GM18951 (cell line): Measurements from ENCODE around the gene CACNA2D4.
"Not testable (repeated sequence)": the region's sequence is repeated elsewhere in the genome, so short reads cannot be mapped to it uniquely, and the experiment has no call there.

Experiments
- POLR2A ChIP-seq: IDR thresholded peaks from 4 replicates; pipeline ENCODE4 v1.6.1; 2011; ENCODE audit warnings: mild to moderate bottlenecking; ENCODE audit not compliant: insufficient read length, insufficient read depth; ENCODE audit errors: extremely low read depth
- in situ Hi-C: fragments of 300-500 bp; cut with MboI; formaldehyde crosslinking; loops from one replicate; pipeline ENCODE4 v1.12.0; 2022; ENCODE audit warnings: low sequenced_read_pairs, mixed read lengths, inconsistent platforms; ENCODE audit not compliant: unreplicated experiment

The CACNA2D4 gene

GRCh38 chr12:1918081-1918883 is at the start of gene CACNA2D4:
TSS of gene CACNA2D4 (minus strand) at chr12:1918652. CDS start at chr12:1918473, 179 bp downstream.
- in situ Hi-C loops = no loop called here
- TF ChIP-seq POLR2A = no peak

DNA sequence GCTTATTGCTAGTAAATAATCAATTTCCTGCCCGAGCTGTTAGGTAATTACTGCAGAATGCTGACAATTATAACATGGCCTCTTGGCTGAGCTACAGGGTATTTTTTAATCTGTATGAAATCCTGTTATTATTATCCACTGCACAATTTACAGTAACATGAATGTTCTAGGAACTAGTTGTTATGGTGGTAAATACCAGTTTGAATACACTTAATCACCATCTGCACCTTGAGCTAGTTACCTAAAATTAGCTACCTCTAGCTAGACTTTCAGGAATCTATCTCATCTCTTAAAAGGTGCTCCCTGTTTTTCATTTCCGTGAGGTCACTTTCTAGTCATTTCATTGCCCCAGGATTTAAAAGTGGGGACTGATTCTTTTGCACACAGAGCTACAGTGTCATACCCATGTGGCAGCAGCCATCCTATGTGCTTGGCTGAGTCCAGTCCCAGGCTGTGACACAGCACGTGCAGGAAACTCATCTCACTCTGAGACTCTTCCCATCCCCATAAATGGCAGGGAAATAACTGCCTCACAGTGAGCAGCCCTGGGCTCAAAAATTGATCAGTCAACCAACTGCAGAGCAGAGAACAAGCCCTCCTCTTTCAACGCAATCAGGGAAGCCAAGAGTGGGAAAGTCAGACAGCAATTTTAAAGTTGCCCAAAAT is 48.2 kb upstream of the CACNA2D4 start:
- TF ChIP-seq POLR2A = no peak
- in situ Hi-C loops = no loop called here

GRCh38 chr12:1965916-1966315 is 47.5 kb upstream of the CACNA2D4 start:
- in situ Hi-C loops = no loop called here
- no peak for TF ChIP-seq POLR2A

DNA sequence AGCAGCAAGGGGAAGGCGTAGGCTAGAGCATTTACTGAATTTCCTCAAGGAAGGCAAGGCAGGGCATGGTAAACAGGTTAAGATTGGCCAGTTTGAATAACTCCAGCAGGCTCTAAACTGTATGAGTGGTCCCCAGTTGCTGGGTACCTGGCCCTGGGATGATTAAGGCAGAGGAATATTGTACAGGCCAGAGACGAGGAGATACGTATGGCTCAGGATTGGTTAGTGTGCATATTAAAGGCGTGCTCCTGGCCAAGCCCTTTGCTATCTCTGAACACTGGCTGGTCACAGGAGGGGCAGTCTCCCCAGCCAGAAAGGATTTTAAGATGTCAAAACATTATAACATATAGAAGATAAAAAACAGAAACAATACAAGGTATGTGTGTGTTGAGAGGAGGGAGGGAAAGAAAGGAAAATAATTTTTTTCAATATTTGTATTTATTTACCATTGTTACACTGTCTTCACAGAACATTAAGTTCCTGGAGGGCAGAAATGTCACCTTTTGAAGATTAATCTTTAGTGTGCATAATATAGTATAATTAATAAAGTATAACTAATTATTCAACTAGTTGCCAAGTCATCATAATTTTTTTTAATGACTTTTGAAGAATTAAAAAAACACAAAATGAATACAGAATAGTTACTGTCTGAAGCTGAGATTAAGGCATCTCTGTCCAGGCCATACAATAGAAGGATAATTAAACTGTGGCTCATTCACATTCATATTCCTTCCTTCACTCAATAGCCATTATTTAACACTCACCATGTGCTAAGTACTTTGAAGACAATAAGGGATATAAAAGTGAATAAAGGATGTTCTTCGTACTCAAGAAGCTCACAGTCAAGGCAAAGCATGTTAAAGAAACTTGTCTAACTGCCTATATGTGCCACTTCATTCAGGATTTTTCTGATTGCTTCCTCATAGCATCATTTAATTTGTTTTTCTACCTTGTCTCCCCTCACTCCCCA is 43.9 kb upstream of the CACNA2D4 start:
- in situ Hi-C loops = no loop called here
- TF ChIP-seq POLR2A = no peak

GRCh38 chr12:1956716-1957115 is 38.3 kb upstream of the CACNA2D4 start:
- no peak for TF ChIP-seq POLR2A
- in situ Hi-C loops = no loop called here

- in situ Hi-C loops = no loop called here
- TF ChIP-seq POLR2A = no peak
These were observed 31.5 kb upstream of the CACNA2D4 start for GRCh38 chr12:1949771-1950470.

GRCh38 chr12:1948883-1949282 is 30.4 kb upstream of the CACNA2D4 start:
- in situ Hi-C loops = no loop called here
- no peak for TF ChIP-seq POLR2A

DNA sequence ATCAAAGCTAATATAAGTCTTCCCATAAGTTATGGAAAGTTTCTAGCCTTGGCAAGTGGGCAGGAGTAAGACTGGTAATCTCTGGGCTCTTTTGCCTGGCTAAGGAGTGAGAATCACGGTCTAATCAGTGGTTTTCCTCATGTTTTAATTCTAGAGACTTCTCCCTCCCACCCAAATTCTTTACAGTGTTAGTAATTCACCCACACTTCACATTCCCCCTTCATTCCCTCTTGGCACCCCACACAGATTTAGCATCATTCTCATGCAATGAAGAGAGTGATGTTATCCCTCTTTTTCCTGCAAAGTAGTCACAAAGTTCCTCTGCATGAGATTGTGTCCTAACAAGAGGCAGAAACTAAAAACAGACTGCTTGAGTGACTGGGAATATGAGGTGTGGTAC is 28.6 kb upstream of the CACNA2D4 start:
- no peak for TF ChIP-seq POLR2A
- in situ Hi-C loops = no loop called here

DNA sequence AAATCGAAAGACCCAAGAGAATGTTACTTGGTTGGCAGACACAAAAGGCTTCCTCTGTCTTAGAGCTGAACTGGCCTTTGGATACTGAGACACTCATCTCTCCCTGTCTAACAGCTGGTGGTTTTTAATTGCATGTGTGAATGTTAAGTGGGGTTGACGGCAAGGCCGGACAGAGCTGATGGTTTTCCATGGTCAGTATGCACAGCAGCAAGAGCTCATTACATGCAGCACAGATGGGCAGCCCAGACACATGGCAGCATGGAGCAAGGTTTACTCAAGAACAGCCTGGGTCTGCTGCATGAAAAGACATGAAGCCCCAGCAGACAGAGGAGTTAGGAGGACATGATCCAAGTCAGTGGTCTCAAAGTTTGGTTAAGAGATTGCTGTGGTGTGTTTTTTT is 27.8 kb upstream of the CACNA2D4 start:
- in situ Hi-C loops = no loop called here
- no peak for TF ChIP-seq POLR2A

- in situ Hi-C loops = not testable (repeated sequence)
These were observed 27.1 kb upstream of the CACNA2D4 start for GRCh38 chr12:1945502-1945901.

- in situ Hi-C loops = loop anchor here (5.0 kb wide), 2 partner anchors 148 to 293 kb away; no protein-coding TSS in a partner anchor
These were observed 21.6 kb upstream of the CACNA2D4 start for GRCh38 chr12:1939801-1940607.

GRCh38 chr12:1939331-1939730 is 20.9 kb upstream of the CACNA2D4 start:
- no peak for TF ChIP-seq POLR2A
- in situ Hi-C loops = loop anchor here (5.0 kb wide), 2 partner anchors 147 to 292 kb away; no protein-coding TSS in a partner anchor

More at GRCh38 chr12:1939801-1940607, 21.6 kb upstream of the CACNA2D4 start:
- TF ChIP-seq POLR2A = no peak
